EH (cell line): Measurements from ENCODE around the gene ZNF146.
"Not testable (repeated sequence)": the region's sequence is repeated elsewhere in the genome, so short reads cannot be mapped to it uniquely, and the experiment has no call there.

Source experiments
- DNase-seq: peaks from one replicate; pipeline ENCODE4 v3.0.0-alpha.2; 2015; ENCODE audit warnings: low read depth

ZNF146 gene

DNA sequence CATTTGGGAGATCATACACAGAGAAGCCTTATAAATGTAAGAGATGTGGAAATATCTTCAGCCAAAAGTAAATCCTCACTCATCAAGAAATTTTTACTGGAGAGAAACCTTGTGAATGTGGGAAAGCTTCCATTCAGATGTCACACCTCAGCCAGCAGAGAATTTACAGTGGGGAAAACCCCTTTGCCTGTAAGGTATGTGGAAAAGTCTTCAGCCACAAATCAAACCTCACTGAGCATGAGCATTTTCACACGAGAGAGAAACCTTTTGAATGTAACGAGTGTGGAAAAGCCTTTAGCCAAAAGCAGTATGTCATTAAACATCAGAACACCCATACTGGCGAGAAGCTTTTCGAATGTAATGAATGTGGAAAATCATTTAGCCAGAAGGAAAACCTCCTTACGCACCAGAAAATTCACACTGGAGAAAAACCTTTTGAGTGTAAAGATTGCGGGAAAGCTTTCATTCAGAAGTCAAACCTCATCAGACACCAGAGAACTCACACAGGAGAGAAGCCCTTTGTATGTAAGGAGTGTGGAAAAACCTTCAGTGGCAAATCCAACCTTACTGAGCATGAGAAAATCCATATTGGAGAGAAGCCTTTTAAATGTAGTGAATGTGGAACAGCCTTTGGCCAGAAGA, 21.5 kb downstream of the ZNF146 start:
- DNase-seq = no peak

- DNase-seq = no peak
These were observed 22.0 kb downstream of the ZNF146 start for GRCh38 chr19:36236946-36237310.

GRCh38 chr19:36244066-36244465, 29.2 kb downstream of the ZNF146 start:
- DNase-seq = no peak

DNA sequence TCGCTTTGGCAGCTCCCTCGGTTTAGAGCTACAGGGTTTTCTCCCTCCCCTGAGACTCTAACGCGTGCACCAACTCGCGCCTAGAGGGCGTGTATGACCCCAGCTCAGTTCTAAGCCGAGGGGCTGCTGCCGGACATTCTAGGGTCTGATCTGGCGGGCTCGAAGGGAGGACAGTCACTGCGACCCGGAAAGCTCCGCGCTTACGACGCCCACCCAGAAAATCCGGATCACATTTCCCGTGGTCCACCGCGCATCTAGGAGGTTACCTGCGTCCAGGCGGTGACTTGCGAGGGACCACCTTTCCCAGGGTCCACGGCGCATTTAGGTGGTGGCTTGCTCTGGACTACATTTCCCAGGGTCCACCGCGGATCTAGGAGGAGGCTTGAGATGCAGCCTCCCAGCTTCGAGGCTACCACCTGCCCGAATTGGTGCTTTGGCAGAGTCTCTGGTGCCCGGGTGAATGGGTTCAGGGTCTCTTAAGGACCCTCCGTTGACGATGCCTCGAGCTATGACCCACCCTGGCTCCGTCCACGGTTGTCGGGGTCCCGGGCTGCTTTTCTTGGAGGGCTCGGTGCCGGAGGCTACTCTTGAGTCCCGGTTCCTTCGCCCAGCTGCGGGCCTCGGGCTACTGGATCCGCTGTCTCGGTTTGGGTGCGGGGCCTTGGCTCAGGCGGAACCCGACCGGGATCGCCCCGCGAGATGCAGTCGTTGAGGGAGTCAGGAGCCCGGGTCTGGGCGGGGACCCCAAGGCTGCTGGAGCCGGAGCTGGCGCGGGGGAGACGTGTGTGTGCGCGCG, 30.5 kb downstream of the ZNF146 start:
- no peak for DNase-seq

GRCh38 chr19:36246006-36246481, 31.1 kb downstream of the ZNF146 start:
- DNase-seq = no peak

DNA sequence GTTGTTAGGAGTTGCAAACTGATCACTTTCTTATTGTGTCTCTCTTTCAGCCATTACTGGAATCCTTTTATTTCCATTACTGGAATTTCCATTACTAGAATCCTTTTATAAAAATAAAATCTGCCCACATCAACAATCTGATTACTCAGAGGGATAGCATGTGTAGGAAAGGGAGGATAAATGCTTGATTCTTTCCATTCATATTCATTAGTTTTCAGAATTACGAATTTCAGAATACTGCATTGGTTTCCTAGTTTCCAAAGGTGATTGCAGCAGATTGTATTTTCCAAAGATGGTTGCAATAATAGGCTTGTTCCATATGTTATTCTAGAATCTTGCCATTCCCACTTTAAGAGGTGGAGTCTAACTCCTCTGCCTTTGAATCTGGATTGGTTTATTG, 37.1 kb downstream of the ZNF146 start:
- no peak for DNase-seq

DNA sequence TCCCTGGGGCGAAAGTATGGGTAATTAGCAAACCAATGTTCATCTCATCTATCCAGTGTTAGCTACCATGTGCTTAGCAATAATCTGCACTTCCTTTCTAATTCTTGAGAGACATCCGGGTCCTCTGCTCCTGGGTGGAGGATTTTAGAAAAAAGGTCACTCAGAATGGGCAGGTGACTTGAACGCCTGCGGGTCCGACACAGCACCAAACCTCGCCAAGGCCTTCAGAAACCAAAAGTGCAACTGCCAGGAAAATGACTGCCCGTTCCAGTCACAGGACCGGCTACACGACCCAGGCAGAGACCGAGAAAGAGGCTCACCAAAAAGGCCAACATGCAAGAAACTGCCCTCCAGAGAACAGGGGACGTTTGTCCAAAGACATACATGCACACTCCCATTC, 39.9 kb downstream of the ZNF146 start:
- no peak for DNase-seq

DNA sequence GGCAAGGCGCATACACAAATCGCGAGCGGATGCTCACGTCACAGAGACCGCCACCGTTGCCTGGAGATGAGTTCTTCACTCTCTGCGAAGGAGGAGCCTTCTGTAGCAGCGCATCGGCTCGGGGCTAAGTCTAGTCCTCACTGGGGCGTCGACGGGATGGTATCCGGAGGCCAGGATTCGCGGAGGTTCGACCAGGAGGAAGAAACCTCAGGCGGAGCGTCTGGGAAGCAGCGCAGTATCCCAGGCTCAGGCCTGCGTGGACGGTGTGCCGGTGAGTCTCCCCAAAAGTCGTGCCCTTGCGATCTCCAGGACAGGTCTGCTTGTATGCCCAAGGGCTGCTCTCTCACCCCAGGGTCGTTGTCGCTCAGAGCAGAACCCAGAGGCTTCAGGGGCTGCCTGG, 40.4 kb downstream of the ZNF146 start:
- no peak for DNase-seq

DNA sequence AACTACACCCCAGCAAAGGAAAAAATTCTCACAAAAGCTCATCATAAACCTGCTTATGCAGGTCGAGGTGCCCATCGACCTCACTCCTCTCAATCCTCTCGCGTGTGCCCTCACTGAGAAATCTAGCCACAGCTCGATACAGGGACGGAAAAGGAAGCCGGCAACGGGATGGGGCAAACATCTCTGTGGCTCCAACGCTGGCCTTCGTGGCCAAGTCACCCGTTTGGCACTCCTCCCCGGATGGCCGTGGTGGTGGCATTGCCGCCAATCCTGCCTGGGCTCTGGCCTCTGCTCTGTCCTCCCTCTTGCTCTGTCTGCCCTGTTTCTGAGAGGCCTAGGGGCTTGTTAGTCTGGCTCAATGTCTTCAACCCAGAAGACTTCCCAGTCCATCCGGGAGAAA, 41.2 kb downstream of the ZNF146 start:
- DNase-seq = no peak

- DNase-seq = no peak
These were observed 42.1 kb downstream of the ZNF146 start for GRCh38 chr19:36256853-36257519.

DNA sequence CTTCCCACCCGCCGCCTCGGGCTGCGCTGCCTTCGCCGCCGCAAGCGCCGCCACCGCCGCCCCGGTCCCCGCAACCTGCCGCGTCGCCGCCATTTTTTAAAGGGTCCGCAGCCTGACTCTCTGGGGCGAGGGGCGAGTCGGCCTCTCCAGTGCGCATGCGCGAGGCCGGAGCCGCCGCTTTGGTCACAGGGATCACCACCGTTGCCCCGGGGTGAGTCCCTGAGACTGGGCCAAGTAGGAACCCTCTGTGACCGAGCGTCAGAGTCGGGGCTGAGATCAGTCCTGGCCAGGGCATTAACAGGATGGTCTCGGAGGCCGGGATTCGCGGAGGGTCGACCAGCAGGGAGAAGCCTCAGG, 42.6 kb downstream of the ZNF146 start:
- DNase-seq = no peak

- DNase-seq = no peak
These were observed 43.3 kb downstream of the ZNF146 start for GRCh38 chr19:36258028-36258875.

GRCh38 chr19:36259211-36259610, 44.3 kb downstream of the ZNF146 start:
- no peak for DNase-seq

- no peak for DNase-seq
These were observed 50.2 kb downstream of the ZNF146 start for GRCh38 chr19:36265064-36265463.

GRCh38 chr19:36265856-36266374, 51.0 kb downstream of the ZNF146 start:
- DNase-seq = no peak

DNA sequence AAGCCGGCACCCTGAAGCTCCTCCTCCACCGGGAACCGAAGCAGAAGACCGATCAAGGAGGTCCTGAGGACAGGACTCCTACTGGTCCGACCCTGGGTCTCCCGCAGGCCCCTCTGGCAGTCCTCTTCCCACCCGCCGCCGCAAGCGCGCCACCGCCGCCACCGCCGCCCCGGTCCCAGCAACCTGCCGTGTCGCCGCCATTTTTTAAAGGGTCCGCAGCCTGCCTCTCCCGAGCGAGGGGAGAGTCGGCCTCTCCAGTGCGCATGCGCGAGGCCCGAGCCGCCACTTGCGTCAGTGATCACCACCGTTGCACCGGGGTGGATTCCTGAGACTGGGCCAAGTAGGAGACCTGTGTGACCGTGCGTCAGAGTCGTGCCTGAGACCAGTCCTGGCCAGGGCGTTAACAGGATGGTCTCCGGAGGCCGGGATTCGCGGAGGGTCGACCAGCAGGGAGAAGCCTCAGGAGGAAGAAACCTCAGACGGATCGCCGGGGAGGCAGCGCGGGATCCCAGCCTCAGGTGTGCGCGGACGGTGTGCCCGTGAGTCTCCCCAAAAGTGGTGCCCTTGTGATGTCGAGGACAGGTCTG, 51.6 kb downstream of the ZNF146 start:
- DNase-seq = no peak

DNA sequence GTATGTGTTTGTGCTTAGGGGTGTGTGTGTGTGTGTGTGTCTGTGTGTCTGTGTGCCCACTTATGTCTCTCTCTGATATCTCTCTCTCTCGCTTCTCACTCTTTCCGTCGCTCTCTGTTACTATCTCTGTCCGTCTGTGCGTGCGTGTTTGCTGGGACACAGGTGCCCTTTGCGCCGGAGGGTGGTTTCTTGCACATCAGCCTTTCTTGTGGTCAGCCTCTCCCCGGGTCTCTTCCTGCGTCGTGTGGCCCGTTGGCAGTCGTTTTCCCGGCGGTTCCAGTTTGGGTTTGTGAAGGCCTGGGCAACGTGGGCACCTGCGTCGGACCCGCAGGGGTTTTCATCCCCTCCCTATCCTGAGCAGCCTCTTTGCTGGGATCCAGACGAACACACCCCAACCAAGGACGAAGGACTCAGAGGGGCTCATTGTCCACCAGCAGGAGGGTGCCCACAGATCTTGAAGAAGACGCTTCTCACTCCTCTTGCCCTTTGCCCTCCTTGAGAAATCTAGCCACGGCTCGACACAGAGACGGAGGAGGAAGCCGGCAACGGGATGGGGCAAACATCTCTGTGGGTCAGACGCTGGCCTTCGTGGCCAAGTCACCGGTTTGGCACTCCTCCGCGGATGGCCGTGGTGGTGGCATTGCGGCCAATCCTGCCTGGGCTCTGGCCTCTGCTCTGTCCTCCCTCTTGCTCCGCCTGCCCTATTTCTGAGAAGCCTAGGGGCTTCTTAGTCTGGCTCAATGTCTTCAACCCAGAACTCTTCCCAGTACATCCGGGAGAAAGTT, 52.3 kb downstream of the ZNF146 start:
- no peak for DNase-seq

DNA sequence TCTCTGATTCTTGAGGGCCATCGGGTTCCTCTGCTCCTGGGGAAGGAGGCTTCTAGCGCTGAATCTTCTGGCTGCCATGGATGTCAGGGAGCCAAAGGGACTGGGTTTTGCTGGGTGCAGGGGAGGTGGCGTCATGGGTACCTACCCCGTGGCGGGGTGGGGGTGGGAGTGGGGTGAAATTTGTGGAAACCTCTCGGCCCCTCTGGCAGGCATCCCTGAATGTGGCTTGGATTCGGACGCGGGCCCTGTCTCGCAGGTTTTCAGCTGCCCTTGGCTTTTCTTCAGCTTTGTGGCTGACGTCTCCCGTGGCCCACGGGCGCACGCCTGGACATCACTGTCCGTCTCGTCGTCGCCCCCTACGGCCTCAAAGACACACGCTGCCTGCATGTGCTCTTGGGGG, 53.2 kb downstream of the ZNF146 start:
- not testable (repeated sequence) for DNase-seq

DNA sequence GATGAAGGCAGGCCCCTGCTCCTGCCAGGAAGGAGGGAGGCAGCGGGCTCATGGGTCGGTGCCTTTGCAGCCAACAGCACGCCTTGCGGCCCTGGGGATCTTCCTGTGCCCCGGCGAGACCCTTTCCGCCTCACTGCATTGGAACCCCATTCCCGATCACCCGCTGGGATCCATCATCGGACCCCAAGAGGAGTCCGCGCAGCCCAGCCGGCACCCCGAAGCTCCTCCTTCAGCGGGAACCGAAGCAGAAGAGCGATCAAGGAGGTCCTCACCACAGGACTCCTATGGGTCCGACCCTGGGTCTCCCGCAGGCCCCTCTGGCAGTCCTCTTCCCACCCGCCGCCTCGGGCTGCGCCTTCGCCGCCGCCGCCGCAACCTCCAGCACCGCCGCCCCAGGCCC, 53.7 kb downstream of the ZNF146 start:
- not testable (repeated sequence) for DNase-seq

DNA sequence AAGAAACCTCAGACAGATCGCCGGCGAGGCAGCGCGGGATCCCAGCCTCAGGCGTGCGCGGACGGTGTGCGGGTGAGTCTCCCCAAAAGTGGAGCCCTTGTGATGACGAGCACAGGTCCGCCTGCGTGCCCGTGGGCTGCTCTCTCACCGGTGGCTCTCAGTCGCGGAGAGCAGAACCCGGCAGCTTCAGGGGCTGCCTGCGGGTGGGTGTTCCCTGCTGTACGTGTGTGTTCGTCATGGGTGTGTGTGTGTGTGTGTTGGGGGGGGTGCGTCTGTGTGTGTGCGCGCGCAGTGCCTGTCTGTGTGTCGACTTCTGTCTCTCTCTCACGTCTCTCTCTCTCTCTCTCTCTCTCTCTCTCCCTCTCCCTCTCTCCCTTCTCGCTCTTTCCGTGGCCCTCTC, 54.4 kb downstream of the ZNF146 start:
- not testable (repeated sequence) for DNase-seq
